HG03354 (cell line): ENCODE results near the gene TIMM29.

Experiments
- ATAC-seq: cut with Tn5 transposase; IDR thresholded peaks from one replicate; pipeline ENCODE4 v1.9.1; 2021; ENCODE audit warnings: mild to moderate bottlenecking; ENCODE audit not compliant: unreplicated experiment, poor library complexity, severe bottlenecking

Gene TIMM29

DNA sequence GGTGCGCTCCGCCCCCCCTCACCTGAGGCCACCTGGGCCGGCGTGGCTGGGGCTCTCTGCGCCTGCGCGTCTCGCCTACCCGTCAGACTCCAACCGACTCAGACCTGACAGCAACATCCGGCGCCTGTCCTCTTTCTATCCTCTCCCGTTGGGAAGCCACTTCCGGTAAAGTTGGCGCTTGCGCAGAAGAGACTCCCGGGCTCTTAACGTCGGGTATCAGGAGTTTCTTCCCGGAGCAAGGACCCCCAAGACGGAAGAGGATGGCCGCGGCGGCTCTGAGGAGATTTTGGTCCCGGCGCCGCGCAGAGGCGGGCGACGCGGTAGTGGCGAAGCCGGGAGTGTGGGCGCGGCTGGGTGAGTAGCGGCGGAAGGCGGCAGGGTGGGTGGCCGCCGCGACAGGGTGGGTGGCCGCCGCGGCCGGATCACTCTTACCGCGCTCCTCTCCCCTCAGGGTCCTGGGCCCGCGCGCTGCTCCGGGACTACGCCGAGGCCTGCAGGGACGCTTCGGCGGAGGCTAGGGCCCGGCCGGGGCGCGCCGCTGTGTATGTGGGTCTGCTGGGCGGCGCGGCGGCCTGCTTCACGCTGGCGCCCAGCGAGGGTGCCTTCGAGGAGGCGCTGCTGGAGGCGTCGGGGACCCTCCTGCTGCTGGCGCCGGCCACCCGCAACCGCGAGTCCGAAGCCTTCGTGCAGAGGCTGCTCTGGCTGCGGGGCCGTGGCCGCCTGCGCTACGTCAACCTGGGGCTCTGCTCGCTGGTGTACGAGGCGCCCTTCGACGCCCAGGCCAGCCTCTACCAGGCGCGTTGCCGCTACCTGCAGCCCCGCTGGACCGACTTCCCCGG is at the start of gene TIMM29, which contains the start of gene YIPF2:
TIMM29 (plus strand) TSS at position 249 of the 839 bp plus-strand sequence; CDS start at position 261, 12 bp downstream.
YIPF2 (minus strand) TSS at position 77 of the 839 bp plus-strand sequence. CDS start 229 bp downstream, outside the sequence.
- peak; percentile 81 for ATAC-seq

GRCh38 chr19:10881403-10882107 is 47.1 kb upstream of the TIMM29 start:
- ATAC-seq = no peak

GRCh38 chr19:10882108-10882457 is 46.5 kb upstream of the TIMM29 start:
- ATAC-seq = no peak

GRCh38 chr19:10884274-10884673 is 44.3 kb upstream of the TIMM29 start:
- ATAC-seq = no peak

- ATAC-seq = no peak
These were observed 43.1 kb upstream of the TIMM29 start for GRCh38 chr19:10885201-10886169.

DNA sequence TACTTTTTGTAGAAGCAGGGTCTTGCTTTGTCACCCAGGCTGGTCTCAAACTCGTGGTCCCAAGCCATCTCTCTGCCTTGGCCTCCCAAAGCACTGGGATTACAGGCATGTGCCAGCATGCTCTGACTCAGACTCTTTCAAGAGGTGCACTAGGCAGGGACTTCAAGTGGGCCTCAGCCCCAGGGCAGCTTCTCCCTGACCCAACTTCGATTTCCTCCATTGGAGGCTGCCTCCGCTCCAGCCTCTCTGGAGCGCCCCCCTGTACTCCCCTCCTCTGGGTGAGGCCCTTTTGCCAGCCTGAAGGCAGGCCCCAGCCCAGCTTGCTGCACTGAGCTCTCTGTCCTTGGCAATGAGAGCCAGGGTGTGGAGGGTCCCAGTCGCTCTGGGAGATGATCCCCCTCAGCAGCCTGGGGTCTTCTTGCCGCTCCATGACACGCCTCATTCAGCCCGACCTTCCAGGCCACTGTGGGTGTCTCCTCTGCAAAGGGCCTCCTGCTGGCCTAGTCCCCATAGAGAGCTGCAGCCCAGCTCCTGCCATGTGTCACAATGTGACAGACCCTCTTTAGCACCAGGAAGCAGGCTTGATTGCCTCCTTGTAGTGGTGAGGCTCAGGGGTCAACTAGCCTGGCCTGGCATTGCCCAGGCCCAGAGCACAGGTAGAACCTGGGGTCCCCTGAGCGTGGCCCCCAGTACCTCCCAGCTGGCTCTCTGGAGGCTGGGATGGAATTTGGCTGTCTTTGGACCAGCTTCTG is 40.8 kb upstream of the TIMM29 start:
- no peak for ATAC-seq

- ATAC-seq = no peak
These were observed 40.2 kb upstream of the TIMM29 start for GRCh38 chr19:10888421-10888866.

GRCh38 chr19:10889880-10890279 is 38.7 kb upstream of the TIMM29 start:
- ATAC-seq = no peak

GRCh38 chr19:10891405-10892086 is 37.1 kb upstream of the TIMM29 start:
- ATAC-seq = no peak

GRCh38 chr19:10892256-10892655 is 36.4 kb upstream of the TIMM29 start:
- ATAC-seq = no peak

DNA sequence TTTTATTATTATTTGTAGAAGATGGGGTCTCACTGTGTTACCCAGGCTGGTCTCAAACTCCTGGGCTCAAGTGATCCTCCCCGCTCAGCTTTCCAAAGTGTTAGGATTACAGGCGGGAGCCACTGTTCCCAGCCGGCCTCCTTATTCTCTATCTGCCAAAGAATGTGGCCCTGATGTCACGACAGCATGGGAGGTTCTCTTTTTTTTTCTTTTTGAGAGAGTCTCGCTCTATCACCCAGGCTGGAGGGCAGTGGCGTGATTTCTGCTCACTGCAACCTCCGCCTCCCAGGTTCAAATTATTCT is 33.7 kb upstream of the TIMM29 start:
- no peak for ATAC-seq

DNA sequence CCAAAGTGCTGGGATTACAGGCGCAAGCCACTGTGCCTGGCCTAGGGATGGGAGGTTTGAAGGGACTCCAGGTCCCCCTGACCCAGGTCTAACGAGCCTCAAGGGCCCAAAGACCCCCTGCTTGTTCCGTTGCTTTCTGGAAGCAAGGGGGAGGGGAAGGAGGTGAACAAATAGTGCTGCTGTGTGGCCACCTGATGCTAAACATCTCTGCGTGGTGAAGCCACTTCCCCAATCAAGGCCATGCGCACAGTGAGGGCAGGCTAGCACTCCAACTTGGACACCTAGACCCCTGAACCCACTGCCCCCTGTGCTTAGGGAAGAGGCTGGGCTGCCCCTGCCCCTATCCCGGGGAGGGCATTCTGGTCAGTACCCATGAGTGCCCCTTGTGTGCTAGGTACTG is 33.2 kb upstream of the TIMM29 start:
- no peak for ATAC-seq

DNA sequence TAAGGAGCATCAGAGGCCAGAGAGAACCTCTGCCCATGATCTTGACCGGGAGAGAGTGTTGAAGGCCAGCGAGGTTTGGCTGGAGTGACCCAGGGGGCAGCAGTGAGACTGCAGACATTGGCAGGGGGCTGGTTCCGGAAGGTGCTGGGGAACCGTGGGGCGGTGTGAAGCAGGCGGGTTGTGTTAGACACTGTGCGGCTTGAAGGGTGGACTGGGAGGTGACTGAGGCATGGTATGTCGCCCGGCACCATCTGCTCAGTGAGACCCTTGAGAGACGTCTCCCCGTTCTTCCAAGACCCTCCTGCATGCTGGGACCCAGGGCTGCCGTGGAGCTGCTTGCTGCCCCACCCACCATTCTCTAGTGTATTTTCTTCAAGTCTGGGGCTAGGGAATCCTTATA is 32.7 kb upstream of the TIMM29 start:
- ATAC-seq = no peak

- ATAC-seq = no peak
These were observed 31.6 kb upstream of the TIMM29 start for GRCh38 chr19:10896851-10897526.

- no peak for ATAC-seq
These were observed 30.0 kb upstream of the TIMM29 start for GRCh38 chr19:10898633-10899032.

GRCh38 chr19:10899151-10899653 is 29.4 kb upstream of the TIMM29 start:
- no peak for ATAC-seq

GRCh38 chr19:10907925-10908324 is 20.7 kb upstream of the TIMM29 start:
- ATAC-seq = no peak

DNA sequence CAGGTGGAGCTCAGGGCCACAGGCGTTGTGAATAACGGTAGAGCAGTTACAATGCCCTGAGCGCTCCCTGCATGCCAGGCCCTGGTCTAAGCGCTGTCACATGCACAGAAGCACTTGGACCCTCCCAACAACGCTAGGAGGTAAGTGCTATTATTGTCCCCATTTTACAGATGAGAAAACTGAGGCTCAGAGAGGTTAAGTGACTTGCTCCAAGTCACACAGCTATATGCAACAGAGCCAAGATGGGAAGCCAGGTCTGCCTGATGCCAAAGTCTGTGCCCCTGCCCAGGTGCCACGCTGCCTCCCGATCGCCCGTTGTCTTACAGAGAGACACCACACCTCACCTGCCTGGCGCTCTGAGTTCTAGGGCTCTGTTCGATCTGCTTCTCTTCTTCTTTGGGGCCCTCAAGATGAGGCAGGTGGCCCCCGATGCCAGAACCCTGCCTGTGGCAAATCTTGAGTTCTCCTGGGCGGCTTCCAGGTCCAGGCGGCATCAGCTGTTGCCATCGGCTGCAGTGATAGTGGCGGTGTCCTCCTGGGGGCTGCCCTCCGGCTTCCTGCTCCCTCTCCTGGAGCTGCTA is 20.1 kb upstream of the TIMM29 start:
- ATAC-seq = no peak
